Measurements from ENCODE around the gene TSR1.
A peak's percentile ranks its signal among the peaks of the same experiment; 100 is the strongest.

The TSR1 gene

GRCh38 chr17:2347805-2348685, 11.8 kb upstream of the TSR1 start:
- CTCF ChIA-PET: interaction anchor here (0.7 to 1.9 kb wide), 12 partner anchors 9 to 466 kb away, joined by 3 to 12 read pairs (median 4); partner anchors contain the start of genes HIC1, SGSM2 and TSR1
- POLR2A ChIA-PET: interaction anchor here (0.7 to 1.8 kb wide), 2 partner anchors 10 to 12 kb away, joined by 3 to 4 read pairs; partner anchors contain the start of genes SGSM2 and TSR1
- DNase-seq (ENCODE audit: low read depth, low spot score): peak; percentile 78
- H3K4me3 ChIP-seq (ENCODE audit: low read depth, low read length): no peak overlapping the region
- TF ChIP-seq, protein P1, sequence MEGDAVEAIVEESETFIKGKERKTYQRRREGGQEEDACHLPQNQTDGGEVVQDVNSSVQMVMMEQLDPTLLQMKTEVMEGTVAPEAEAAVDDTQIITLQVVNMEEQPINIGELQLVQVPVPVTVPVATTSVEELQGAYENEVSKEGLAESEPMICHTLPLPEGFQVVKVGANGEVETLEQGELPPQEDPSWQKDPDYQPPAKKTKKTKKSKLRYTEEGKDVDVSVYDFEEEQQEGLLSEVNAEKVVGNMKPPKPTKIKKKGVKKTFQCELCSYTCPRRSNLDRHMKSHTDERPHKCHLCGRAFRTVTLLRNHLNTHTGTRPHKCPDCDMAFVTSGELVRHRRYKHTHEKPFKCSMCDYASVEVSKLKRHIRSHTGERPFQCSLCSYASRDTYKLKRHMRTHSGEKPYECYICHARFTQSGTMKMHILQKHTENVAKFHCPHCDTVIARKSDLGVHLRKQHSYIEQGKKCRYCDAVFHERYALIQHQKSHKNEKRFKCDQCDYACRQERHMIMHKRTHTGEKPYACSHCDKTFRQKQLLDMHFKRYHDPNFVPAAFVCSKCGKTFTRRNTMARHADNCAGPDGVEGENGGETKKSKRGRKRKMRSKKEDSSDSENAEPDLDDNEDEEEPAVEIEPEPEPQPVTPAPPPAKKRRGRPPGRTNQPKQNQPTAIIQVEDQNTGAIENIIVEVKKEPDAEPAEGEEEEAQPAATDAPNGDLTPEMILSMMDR (IDR thresholded peaks at IDR 0.05; ENCODE audit: insufficient read depth, low read length, missing control alignments): no peak

DNA sequence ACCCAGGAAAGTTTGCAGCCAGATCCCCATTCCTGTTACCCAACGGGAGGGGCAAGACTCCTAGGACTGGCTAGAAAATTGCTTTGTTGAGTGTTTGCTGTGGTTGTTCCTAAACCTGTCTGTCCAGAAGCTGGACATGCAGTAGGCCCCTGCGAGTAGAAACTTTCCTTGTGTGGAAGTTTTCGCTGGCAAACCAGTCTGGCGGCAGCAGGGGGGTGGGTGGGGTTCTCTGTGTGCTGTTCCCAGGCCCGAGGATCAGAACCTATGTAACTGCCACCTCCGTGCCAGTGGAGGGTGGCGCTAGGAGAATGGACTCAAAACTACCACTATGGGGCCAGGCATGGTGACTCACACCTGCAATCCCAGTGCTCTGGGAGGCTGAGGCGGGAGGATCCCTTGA, 10.2 kb upstream of the TSR1 start:
- ChIA-PET CTCF (interaction anchor here (0.7 to 1.9 kb wide), 8 partner anchors 8 to 292 kb away, joined by 3 to 5 read pairs (median 4); partner anchors contain the start of gene HIC1), POLR2A (no interaction called here)
- DNase-seq (ENCODE audit: low read depth, low spot score): no peak
- TF ChIP-seq, protein P1 (IDR thresholded peaks at IDR 0.05; ENCODE audit: insufficient read depth, low read length, missing control alignments): no peak
- no peak overlapping the region for H3K4me3 ChIP-seq (ENCODE audit: low read depth, low read length)

- TF ChIP-seq, protein P1 (IDR thresholded peaks at IDR 0.05; ENCODE audit: insufficient read depth, low read length, missing control alignments): no peak
- ChIA-PET CTCF (interaction anchor here (1.1 to 1.2 kb wide), 2 partner anchors 8 to 9 kb away, joined by 3 to 5 read pairs; no protein-coding TSS in a partner anchor), POLR2A (no interaction called here)
- no peak for DNase-seq (ENCODE audit: low read depth, low spot score)
- no peak overlapping the region for H3K4me3 ChIP-seq (ENCODE audit: low read depth, low read length)
Measured at GRCh38 chr17:2344528-2344927, 8.3 kb upstream of the TSR1 start.

GRCh38 chr17:2343421-2343820, 7.2 kb upstream of the TSR1 start:
- POLR2A ChIA-PET: no interaction called here
- no peak overlapping the region for H3K4me3 ChIP-seq (ENCODE audit: low read depth, low read length)
- TF ChIP-seq, protein P1 (IDR thresholded peaks at IDR 0.05; ENCODE audit: insufficient read depth, low read length, missing control alignments): no peak
- CTCF ChIA-PET: interaction anchor here (1.4 kb wide), 1 partner anchor 8 kb away, joined by 3 read pairs; no protein-coding TSS in a partner anchor
- no peak for DNase-seq (ENCODE audit: low read depth, low spot score)

DNA sequence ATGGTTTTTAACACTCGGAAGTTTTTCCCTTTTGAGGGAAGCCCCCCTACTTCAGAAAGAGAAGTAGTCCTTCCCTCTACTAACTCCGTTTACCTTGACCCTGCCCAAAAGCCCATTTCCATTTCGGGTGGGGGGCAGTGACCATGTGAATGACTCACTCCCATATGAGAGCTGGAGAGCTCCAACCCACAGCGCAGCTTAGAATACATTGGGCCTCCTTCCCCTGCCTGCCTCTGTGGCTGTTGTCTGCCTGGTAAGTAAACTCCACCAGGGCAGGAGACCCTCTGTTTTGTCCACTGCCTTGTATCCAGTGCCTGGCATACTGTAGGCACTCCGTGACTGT, 2.0 kb upstream of the TSR1 start:
- no peak for DNase-seq (ENCODE audit: low read depth, low spot score)
- TF ChIP-seq, protein P1 (IDR thresholded peaks at IDR 0.05; ENCODE audit: insufficient read depth, low read length, missing control alignments): no peak
- H3K4me3 ChIP-seq (ENCODE audit: low read depth, low read length): peak overlapping the region; percentile 93
- CTCF ChIA-PET: interaction anchor here (0.5 to 5.6 kb wide), 10 partner anchors 8 to 445 kb away, joined by 3 to 28 read pairs (median 5); no protein-coding TSS in a partner anchor
- POLR2A ChIA-PET: interaction anchor here (1.1 to 1.8 kb wide), 3 partner anchors 10 to 78 kb away, joined by 3 to 6 read pairs (median 3); partner anchors contain the start of genes SMG6 and SRR
